ENCODE data around the gene AP3B1. TPM values are rescaled to one million over a fixed set of nuclear protein-coding genes. Genes with fewer than 3 reads are reported as not detected.

The AP3B1 gene
- total RNA-seq, 1 experiment from 2014 or later: 27.4 TPM

DNA sequence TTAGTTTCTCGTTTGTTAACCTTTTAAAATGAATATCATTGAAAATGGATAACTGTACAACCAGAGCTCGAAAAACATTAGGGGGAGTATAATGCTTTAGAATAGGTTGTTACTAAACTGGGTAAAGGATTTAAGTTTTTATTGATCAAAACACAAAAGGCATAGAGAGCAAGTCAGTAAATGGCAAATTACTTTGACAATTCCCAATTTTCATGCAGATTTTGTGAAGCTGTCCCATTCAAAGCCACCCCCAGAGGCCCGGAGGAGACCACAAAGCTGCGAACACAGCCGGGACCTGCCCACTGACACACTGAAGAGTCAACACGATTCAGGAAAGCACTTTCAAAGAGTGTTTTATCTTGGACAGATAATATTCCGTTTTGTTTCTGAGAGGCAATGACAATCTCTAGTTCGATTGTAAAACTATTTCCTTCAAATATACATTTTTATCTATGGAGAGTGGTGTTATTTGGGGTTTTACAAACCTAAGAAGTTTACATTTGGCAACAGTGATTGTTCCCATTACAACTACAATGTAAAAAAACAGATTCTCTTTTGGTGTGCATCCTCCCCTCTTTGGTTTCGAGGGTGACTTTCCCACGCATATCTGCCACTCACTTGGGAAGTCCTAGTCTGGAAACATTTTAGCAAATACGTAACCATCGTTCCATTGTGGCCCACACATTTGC lies 335.7 kb downstream of the AP3B1 start:
- Histone ChIP-seq H3K79me2 (ENCODE audit: low read length) (no peaks in the 10 kb centered on the region), H3K36me3 (ENCODE audit: insufficient read depth, low read length) (no peaks in the 10 kb centered on the region), H3K27me3 (ENCODE audit: low read length) (no peaks in the 10 kb centered on the region), H3K4me2 (ENCODE audit: low read depth, low read length, poor library complexity, severe bottlenecking) (no peak overlapping the region), H3K4me3 (ENCODE audit: low read length) (no peak overlapping the region), H3K9me2 (replicated peaks; ENCODE audit: insufficient read depth, low read length) (no peaks in the 10 kb centered on the region), H3K4me1 (ENCODE audit: low read length) (no peaks in the 10 kb centered on the region), H3K27ac (ENCODE audit: low read length) (no peak overlapping the region), H4K20me1 (ENCODE audit: insufficient read depth, low read depth, low read length) (no peaks in the 10 kb centered on the region), H3K9ac (ENCODE audit: low read length) (no peak overlapping the region), H2AFZ (ENCODE audit: low read length) (no peak overlapping the region), H3K9me3 (ENCODE audit: low read length) (no peaks in the 10 kb centered on the region)
- DNase-seq: no peak

DNA sequence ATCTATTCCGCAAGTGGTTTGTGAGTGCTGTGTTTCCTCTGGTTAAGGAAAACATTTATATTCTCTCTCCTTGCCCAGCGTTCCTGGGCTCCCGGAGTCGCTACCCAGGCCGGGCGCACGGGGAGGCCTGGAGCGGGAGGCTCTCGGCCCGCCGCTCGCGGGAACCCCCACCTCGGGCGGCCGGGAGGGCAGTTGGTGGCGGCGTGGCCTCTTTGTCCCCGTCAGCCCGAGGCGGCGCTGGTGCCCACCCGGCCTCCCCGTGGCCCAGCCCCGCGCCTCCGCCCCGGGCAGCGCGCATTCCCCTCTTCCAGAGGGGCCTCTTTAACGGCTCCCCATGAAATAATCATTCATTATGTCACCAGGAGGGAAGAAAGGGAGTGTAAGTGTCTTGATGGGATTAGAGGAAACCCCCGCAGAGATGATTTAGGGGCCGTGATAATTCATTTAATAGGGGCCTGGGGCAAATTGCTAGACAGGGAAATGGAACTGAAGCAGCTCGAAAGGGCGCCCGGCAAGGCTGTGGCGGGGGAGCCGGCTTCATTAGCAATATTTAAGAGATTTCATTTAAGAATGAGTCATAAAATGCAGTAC lies 336.5 kb downstream of the AP3B1 start:
- Histone ChIP-seq H3K4me2 (ENCODE audit: low read depth, low read length, poor library complexity, severe bottlenecking) (no peak overlapping the region), H3K4me1 (ENCODE audit: low read length) (no peaks in the 10 kb centered on the region), H3K4me3 (ENCODE audit: low read length) (no peak overlapping the region), H3K9ac (ENCODE audit: low read length) (no peak overlapping the region), H3K36me3 (ENCODE audit: insufficient read depth, low read length) (no peaks in the 10 kb centered on the region), H2AFZ (ENCODE audit: low read length) (no peak overlapping the region), H3K27ac (ENCODE audit: low read length) (no peak overlapping the region), H3K79me2 (ENCODE audit: low read length) (no peaks in the 10 kb centered on the region), H4K20me1 (ENCODE audit: insufficient read depth, low read depth, low read length) (no peaks in the 10 kb centered on the region), H3K27me3 (ENCODE audit: low read length) (no peaks in the 10 kb centered on the region), H3K9me3 (ENCODE audit: low read length) (no peaks in the 10 kb centered on the region), H3K9me2 (replicated peaks; ENCODE audit: insufficient read depth, low read length) (no peaks in the 10 kb centered on the region)
- no peak for DNase-seq

DNA sequence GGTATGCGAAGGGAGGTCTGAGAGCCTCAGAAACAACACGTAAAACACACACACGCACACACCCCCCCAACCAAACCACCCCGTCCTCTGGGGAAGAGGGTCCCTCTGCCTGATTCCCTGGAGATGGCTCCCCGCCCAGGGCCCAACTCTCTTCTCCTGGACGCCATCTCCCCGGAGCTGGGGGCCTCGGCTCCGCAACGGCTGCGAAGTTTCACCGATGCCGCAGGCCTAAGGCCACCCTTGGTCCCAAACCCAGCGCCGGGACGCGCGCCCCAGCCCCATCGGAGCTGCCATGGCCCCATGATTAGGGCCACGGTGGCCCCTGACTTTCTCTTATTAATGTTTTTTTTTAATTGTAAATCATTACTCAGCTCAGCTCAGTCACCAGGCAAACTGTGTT lies 337.0 kb downstream of the AP3B1 start:
- H3K4me1 ChIP-seq (ENCODE audit: low read length): no peaks in the 10 kb centered on the region
- H2AFZ ChIP-seq (ENCODE audit: low read length): no peak overlapping the region
- H4K20me1 ChIP-seq (ENCODE audit: insufficient read depth, low read depth, low read length): no peaks in the 10 kb centered on the region
- H3K79me2 ChIP-seq (ENCODE audit: low read length): no peaks in the 10 kb centered on the region
- H3K4me3 ChIP-seq (ENCODE audit: low read length): no peak overlapping the region
- no peak overlapping the region for H3K4me2 ChIP-seq (ENCODE audit: low read depth, low read length, poor library complexity, severe bottlenecking)
- DNase-seq: no peak
- H3K27ac ChIP-seq (ENCODE audit: low read length): no peak overlapping the region
- no peaks in the 10 kb centered on the region for H3K27me3 ChIP-seq (ENCODE audit: low read length)
- H3K9ac ChIP-seq (ENCODE audit: low read length): no peak overlapping the region
- H3K9me3 ChIP-seq (ENCODE audit: low read length): no peaks in the 10 kb centered on the region
- H3K36me3 ChIP-seq (ENCODE audit: insufficient read depth, low read length): no peaks in the 10 kb centered on the region
- no peaks in the 10 kb centered on the region for H3K9me2 ChIP-seq (replicated peaks; ENCODE audit: insufficient read depth, low read length)

DNA sequence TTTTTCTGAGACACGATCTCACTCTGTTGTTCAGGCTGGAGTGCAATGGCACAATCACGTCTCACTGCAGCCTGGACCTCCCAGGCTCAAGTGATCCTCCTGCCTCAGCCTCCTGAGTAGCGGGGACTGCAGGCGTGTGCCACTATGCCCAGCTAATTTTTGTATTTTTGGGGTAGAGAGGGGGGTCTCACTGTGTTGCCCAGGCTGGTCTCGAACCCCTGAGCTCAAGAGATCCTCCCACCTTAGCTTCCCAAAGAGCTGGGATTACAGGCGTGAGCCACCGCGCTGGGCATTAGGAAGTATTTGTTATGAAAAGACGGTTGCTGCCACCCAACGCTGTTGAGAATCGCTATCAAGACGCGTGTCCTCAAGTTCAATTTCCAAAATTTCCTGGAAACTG lies 337.4 kb downstream of the AP3B1 start:
- H3K79me2 ChIP-seq (ENCODE audit: low read length): no peaks in the 10 kb centered on the region
- no peak overlapping the region for H2AFZ ChIP-seq (ENCODE audit: low read length)
- no peaks in the 10 kb centered on the region for H3K4me1 ChIP-seq (ENCODE audit: low read length)
- H3K9me3 ChIP-seq (ENCODE audit: low read length): no peaks in the 10 kb centered on the region
- no peak overlapping the region for H3K27ac ChIP-seq (ENCODE audit: low read length)
- DNase-seq: no peak
- H3K9me2 ChIP-seq (replicated peaks; ENCODE audit: insufficient read depth, low read length): no peaks in the 10 kb centered on the region
- no peak overlapping the region for H3K4me3 ChIP-seq (ENCODE audit: low read length)
- no peak overlapping the region for H3K9ac ChIP-seq (ENCODE audit: low read length)
- no peaks in the 10 kb centered on the region for H4K20me1 ChIP-seq (ENCODE audit: insufficient read depth, low read depth, low read length)
- no peaks in the 10 kb centered on the region for H3K36me3 ChIP-seq (ENCODE audit: insufficient read depth, low read length)
- H3K27me3 ChIP-seq (ENCODE audit: low read length): no peaks in the 10 kb centered on the region
- H3K4me2 ChIP-seq (ENCODE audit: low read depth, low read length, poor library complexity, severe bottlenecking): no peak overlapping the region

DNA sequence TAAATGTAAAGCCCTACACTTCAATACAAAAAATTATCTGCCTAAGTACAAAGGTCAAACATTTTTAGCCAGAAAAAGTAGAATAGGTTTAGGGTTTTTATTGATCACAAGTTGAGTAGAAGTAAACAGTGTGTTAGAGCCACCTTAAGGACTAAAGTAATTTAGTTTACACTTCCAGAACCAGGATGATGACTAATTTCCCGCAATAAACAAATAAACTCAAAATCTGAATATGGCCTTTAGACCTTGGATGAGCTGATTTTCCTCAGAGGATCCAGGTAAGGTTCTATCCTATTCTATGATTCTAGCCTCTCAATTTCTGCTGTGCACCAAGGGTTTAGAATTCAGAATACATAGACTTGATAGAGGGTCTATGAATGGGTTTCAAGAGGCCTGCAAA lies 338.9 kb downstream of the AP3B1 start:
- no peaks in the 10 kb centered on the region for H3K36me3 ChIP-seq (ENCODE audit: insufficient read depth, low read length)
- H3K4me1 ChIP-seq (ENCODE audit: low read length): no peaks in the 10 kb centered on the region
- H3K9ac ChIP-seq (ENCODE audit: low read length): no peak overlapping the region
- no peaks in the 10 kb centered on the region for H3K9me3 ChIP-seq (ENCODE audit: low read length)
- no peak overlapping the region for H2AFZ ChIP-seq (ENCODE audit: low read length)
- H3K27me3 ChIP-seq (ENCODE audit: low read length): no peaks in the 10 kb centered on the region
- H4K20me1 ChIP-seq (ENCODE audit: insufficient read depth, low read depth, low read length): no peaks in the 10 kb centered on the region
- no peak overlapping the region for H3K4me2 ChIP-seq (ENCODE audit: low read depth, low read length, poor library complexity, severe bottlenecking)
- no peaks in the 10 kb centered on the region for H3K79me2 ChIP-seq (ENCODE audit: low read length)
- no peak overlapping the region for H3K27ac ChIP-seq (ENCODE audit: low read length)
- no peak overlapping the region for H3K4me3 ChIP-seq (ENCODE audit: low read length)
- H3K9me2 ChIP-seq (replicated peaks; ENCODE audit: insufficient read depth, low read length): no peaks in the 10 kb centered on the region
- no peak for DNase-seq

DNA sequence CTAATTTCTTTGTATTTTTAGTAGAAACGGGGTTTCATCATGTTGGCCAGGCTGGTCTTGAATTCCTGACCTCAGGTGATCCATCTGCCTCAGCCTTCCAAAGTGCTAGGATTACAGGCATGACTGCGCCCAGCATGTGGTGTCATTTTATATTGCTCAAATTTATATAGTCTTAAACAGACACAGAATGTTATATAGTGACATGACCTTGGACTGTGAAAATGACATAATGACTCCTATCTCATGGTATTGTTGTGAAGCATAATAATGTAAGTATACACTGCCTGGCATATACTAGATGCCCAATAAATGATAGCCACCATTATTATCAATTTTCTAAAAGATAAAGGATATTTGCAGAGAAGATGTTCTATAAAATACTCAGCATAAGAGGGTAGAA lies 341.1 kb downstream of the AP3B1 start:
- DNase-seq: no peak
- Histone ChIP-seq H4K20me1 (ENCODE audit: insufficient read depth, low read depth, low read length) (no peaks in the 10 kb centered on the region), H3K9ac (ENCODE audit: low read length) (no peak overlapping the region), H3K27me3 (ENCODE audit: low read length) (no peaks in the 10 kb centered on the region), H3K27ac (ENCODE audit: low read length) (no peak overlapping the region), H3K4me1 (ENCODE audit: low read length) (no peaks in the 10 kb centered on the region), H3K36me3 (ENCODE audit: insufficient read depth, low read length) (no peaks in the 10 kb centered on the region), H3K9me2 (replicated peaks; ENCODE audit: insufficient read depth, low read length) (no peaks in the 10 kb centered on the region), H3K4me3 (ENCODE audit: low read length) (no peak overlapping the region), H2AFZ (ENCODE audit: low read length) (no peak overlapping the region), H3K9me3 (ENCODE audit: low read length) (no peaks in the 10 kb centered on the region), H3K4me2 (ENCODE audit: low read depth, low read length, poor library complexity, severe bottlenecking) (no peak overlapping the region), H3K79me2 (ENCODE audit: low read length) (no peaks in the 10 kb centered on the region)

- H3K79me2 ChIP-seq (ENCODE audit: low read length): no peaks in the 10 kb centered on the region
- no peaks in the 10 kb centered on the region for H3K36me3 ChIP-seq (ENCODE audit: insufficient read depth, low read length)
- H2AFZ ChIP-seq (ENCODE audit: low read length): no peak overlapping the region
- H3K9me2 ChIP-seq (replicated peaks; ENCODE audit: insufficient read depth, low read length): no peaks in the 10 kb centered on the region
- H3K4me1 ChIP-seq (ENCODE audit: low read length): no peaks in the 10 kb centered on the region
- H3K9me3 ChIP-seq (ENCODE audit: low read length): no peaks in the 10 kb centered on the region
- no peak overlapping the region for H3K9ac ChIP-seq (ENCODE audit: low read length)
- H4K20me1 ChIP-seq (ENCODE audit: insufficient read depth, low read depth, low read length): no peaks in the 10 kb centered on the region
- DNase-seq: no peak
- H3K27me3 ChIP-seq (ENCODE audit: low read length): no peaks in the 10 kb centered on the region
- H3K27ac ChIP-seq (ENCODE audit: low read length): no peak overlapping the region
- H3K4me2 ChIP-seq (ENCODE audit: low read depth, low read length, poor library complexity, severe bottlenecking): no peak overlapping the region
- no peak overlapping the region for H3K4me3 ChIP-seq (ENCODE audit: low read length)
Observed at GRCh38 chr5:77952636-77953212, 341.8 kb downstream of the AP3B1 start.
